Ishikawa (cell line): Measurements from ENCODE around the gene ZNF208.

Experiments used
- CEBPB ChIP-seq: IDR thresholded peaks from 2 replicates; pipeline ENCODE4 v1.6.1; 2012
- CREB1 ChIP-seq: IDR thresholded peaks from 2 replicates; pipeline ENCODE4 v1.6.1; 2012; ENCODE audit warnings: low read depth
- EGR1 ChIP-seq: IDR thresholded peaks from 2 replicates; pipeline ENCODE4 v1.6.1; 2012
- EP300 ChIP-seq: IDR thresholded peaks from 2 replicates; pipeline ENCODE4 v1.6.1; 2012; ENCODE audit warnings: borderline replicate concordance
- FOXM1 ChIP-seq: IDR thresholded peaks from 2 replicates; pipeline ENCODE4 v1.6.1; 2012; ENCODE audit warnings: low read depth, borderline replicate concordance
- MAX ChIP-seq: IDR thresholded peaks from 2 replicates; pipeline ENCODE4 v1.6.1; 2012
- NFIC ChIP-seq: IDR thresholded peaks from 2 replicates; pipeline ENCODE4 v1.6.1; 2012
- RAD21 ChIP-seq: IDR thresholded peaks from 2 replicates; pipeline ENCODE4 v1.6.1; 2012; ENCODE audit warnings: low read depth
- REST ChIP-seq: IDR thresholded peaks from 2 replicates; pipeline ENCODE4 v1.6.1; 2012; ENCODE audit warnings: low read depth, mild to moderate bottlenecking
- TAF1 ChIP-seq: IDR thresholded peaks from 2 replicates; pipeline ENCODE4 v1.6.1; 2012; ENCODE audit warnings: low read depth, mild to moderate bottlenecking
- TCF12 ChIP-seq: IDR thresholded peaks from 2 replicates; pipeline ENCODE4 v1.6.1; 2012; ENCODE audit warnings: low read depth
- TEAD4 ChIP-seq: IDR thresholded peaks from 2 replicates; pipeline ENCODE4 v1.6.1; 2012
- USF1 ChIP-seq: IDR thresholded peaks from 2 replicates; pipeline ENCODE4 v1.6.1; 2012
- YY1 ChIP-seq: IDR thresholded peaks from 2 replicates; pipeline ENCODE4 v1.6.1; 2012; ENCODE audit warnings: low read depth
- ZBTB7A ChIP-seq: IDR thresholded peaks from 2 replicates; pipeline ENCODE4 v1.6.1; 2012; ENCODE audit warnings: low read depth

Gene ZNF208

GRCh38 chr19:21947775-21948174 lies 63.0 kb downstream of the ZNF208 start:
- no peak for TF ChIP-seq CREB1
- TF ChIP-seq RAD21: no peak
- TF ChIP-seq TEAD4: no peak
- no peak for TF ChIP-seq ZBTB7A
- no peak for TF ChIP-seq REST
- no peak for TF ChIP-seq CEBPB
- TF ChIP-seq YY1: no peak
- TF ChIP-seq USF1: peak; percentile 51; the same call in 1 of the 2 replicates

GRCh38 chr19:21940684-21941083 lies 70.1 kb downstream of the ZNF208 start:
- TF ChIP-seq ZBTB7A (no peak), CREB1 (no peak), TAF1 (no peak), EGR1 (no peak), USF1 (no peak), YY1 (no peak), TCF12 (no peak), MAX (no peak), NFIC (no peak), REST (no peak), EP300 (no peak), RAD21 (no peak)

- no peak for TF ChIP-seq TCF12
Measured at GRCh38 chr19:21934593-21934992, 76.2 kb downstream of the ZNF208 start.

GRCh38 chr19:21934131-21934530 lies 76.6 kb downstream of the ZNF208 start:
- TF ChIP-seq EGR1 (no peak), FOXM1 (no peak), CEBPB (no peak), TAF1 (no peak), REST (no peak), TCF12 (no peak), ZBTB7A (no peak), USF1 (no peak), EP300 (no peak), NFIC (no peak)

GRCh38 chr19:21922276-21922675 lies 88.5 kb downstream of the ZNF208 start:
- no peak for TF ChIP-seq REST
- no peak for TF ChIP-seq MAX
- no peak for TF ChIP-seq YY1
- TF ChIP-seq FOXM1: no peak
- TF ChIP-seq NFIC: no peak
- TF ChIP-seq EGR1: no peak
